ENCODE results near the gene USP21. TPM values are rescaled to one million over a fixed set of nuclear protein-coding genes. Genes with fewer than 3 reads are reported as not detected.
A peak's percentile ranks its signal among the peaks of the same experiment; 100 is the strongest.

The USP21 gene
- polyA plus RNA-seq, 3 donors: 11.0 to 42.8 (median 11.3) TPM

GRCh38 chr1:161201836-161202712 is 42.8 kb downstream of the USP21 start, which contains the start of gene NDUFS2:
TSS of gene NDUFS2 (plus strand) at chr1:161202367. CDS start at chr1:161202386, 19 bp downstream.
- Histone ChIP-seq H2AFZ (ENCODE audit: insufficient read depth, low read depth, low read length, poor library complexity, severe bottlenecking) (peak within 1 kb of the TSS; percentile 91), H3K9me3 (replicated peaks in 1 of 2; ENCODE audit: control insufficient read depth in 1 of 2, insufficient read depth in 1 of 2, low read length in 2 of 2) (no peaks in the 10 kb centered on the region), H3K9ac (ENCODE audit: insufficient read depth, low read length, poor library complexity, severe bottlenecking) (peak within 1 kb of the TSS; percentile 94), H3K4me1 (ENCODE audit: control insufficient read depth in 1 of 2, insufficient read depth in 2 of 2, low read length in 2 of 2) (peaks cover 34 to 47% of the 10 kb centered on the region in 2 donors), H4K20me1 (ENCODE audit: insufficient read depth, low read length) (no peaks in the 10 kb centered on the region), H3K79me2 (ENCODE audit: insufficient read depth, low read length) (peaks cover 48% of the 10 kb centered on the region), H3K4me3 (replicated peaks in 1 of 3; ENCODE audit: low read depth in 2 of 3, low read length in 3 of 3) (peak within 1 kb of the TSS; percentile 90 to 100 (median 91)), H3K27ac (ENCODE audit: low read depth in 1 of 2, low read length in 2 of 2) (peak within 1 kb of the TSS; percentile 80 to 95), H3K36me3 (replicated peaks in 1 of 2; ENCODE audit: control insufficient read depth in 1 of 2, insufficient read depth in 2 of 2, low read length in 2 of 2) (peaks cover 17 to 40% of the 10 kb centered on the region in 2 donors), H3K4me2 (replicated peaks; ENCODE audit: extremely low read depth, low read length, poor library complexity, severe bottlenecking) (peak within 1 kb of the TSS; percentile 97), H3K27me3 (ENCODE audit: control insufficient read depth in 2 of 2, insufficient read depth in 2 of 2, low read length in 2 of 2) (no peaks in the 10 kb centered on the region)
- DNase-seq: peak; percentile 97 to 99 (median 99)
- 5% methylated on average over 45 of the region's 53 CpGs for WGBS (ENCODE audit: insufficient coverage)
- H3K27ac Mint-ChIP-seq: peak within 1 kb of the TSS; percentile 93 to 98 (median 97)
- peaks cover 0 to 2% (median 0%) of the 10 kb centered on the region in 7 donors for H3K9me3 Mint-ChIP-seq
- peaks cover 26 to 37% of the 10 kb centered on the region in 2 donors for H3K36me3 Mint-ChIP-seq
- H3K4me1 Mint-ChIP-seq: peaks cover 49% of the 10 kb centered on the region
- no peak for TF ChIP-seq CTCF (IDR thresholded peaks at IDR 0.05)
- peaks cover 0 to 1% (median 0%) of the 10 kb centered on the region in 3 donors for H3K27me3 Mint-ChIP-seq (ENCODE audit: low read depth in 3 of 3)
- intact Hi-C loops (cut with micrococcal nuclease): loop anchor here in 1 of 2 donors (5.0 kb wide), 1 partner anchor 185 kb away; no protein-coding TSS in a partner anchor
- peak within 1 kb of the TSS; percentile 84 to 93 for H3K4me3 Mint-ChIP-seq

DNA sequence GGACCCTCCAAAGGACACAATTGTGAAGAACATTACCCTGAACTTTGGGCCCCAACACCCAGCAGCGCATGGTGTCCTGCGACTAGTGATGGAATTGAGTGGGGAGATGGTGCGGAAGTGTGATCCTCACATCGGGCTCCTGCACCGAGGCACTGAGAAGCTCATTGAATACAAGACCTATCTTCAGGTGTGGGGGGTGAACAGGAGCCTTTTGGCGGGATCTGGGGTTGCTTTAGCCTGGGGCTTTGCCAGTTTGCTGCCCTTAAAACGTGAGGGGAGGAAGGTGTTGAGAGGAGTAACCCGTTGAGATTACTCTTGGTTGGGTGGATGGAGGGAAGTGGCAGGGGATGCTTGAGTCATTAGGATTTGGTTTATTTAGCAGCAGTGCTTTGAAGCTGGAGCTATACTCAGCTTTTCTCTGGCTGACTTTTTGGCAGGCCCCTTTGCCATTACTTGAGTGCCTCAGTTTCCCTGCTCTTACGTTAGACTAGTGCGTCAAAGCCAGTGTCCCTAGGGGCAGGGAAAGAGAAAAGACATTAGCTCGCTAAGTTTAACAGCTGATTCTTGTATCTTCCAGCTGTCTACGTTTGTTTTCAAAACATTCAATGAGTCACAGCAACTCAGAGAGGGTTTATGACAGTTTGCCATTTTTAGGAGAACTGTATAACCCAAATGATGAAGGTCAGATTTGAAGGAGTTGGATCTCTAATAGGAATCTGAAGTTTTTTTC is 47.3 kb downstream of the USP21 start:
- no peak overlapping the region for H3K4me2 ChIP-seq (replicated peaks; ENCODE audit: extremely low read depth, low read length, poor library complexity, severe bottlenecking)
- H3K4me1 ChIP-seq (ENCODE audit: control insufficient read depth in 1 of 2, insufficient read depth in 2 of 2, low read length in 2 of 2): peaks cover 25 to 38% of the 10 kb centered on the region in 2 donors
- H4K20me1 ChIP-seq (ENCODE audit: insufficient read depth, low read length): no peaks in the 10 kb centered on the region
- peak overlapping the region in 1 of 7 donors; percentile 47 for H3K27ac Mint-ChIP-seq
- H3K79me2 ChIP-seq (ENCODE audit: insufficient read depth, low read length): peaks cover 65% of the 10 kb centered on the region
- no peak overlapping the region for H3K9ac ChIP-seq (ENCODE audit: insufficient read depth, low read length, poor library complexity, severe bottlenecking)
- no peaks in the 10 kb centered on the region for H3K9me3 ChIP-seq (replicated peaks in 1 of 2; ENCODE audit: control insufficient read depth in 1 of 2, insufficient read depth in 1 of 2, low read length in 2 of 2)
- H2AFZ ChIP-seq (ENCODE audit: insufficient read depth, low read depth, low read length, poor library complexity, severe bottlenecking): no peak overlapping the region
- no peak for DNase-seq
- H3K36me3 Mint-ChIP-seq: peaks cover 58 to 78% of the 10 kb centered on the region in 2 donors
- no peak overlapping the region for H3K4me3 Mint-ChIP-seq
- H3K4me1 Mint-ChIP-seq: peaks cover 36% of the 10 kb centered on the region
- peaks cover 0 to 2% (median 0%) of the 10 kb centered on the region in 7 donors for H3K9me3 Mint-ChIP-seq
- no peaks in the 10 kb centered on the region for H3K27me3 ChIP-seq (ENCODE audit: control insufficient read depth in 2 of 2, insufficient read depth in 2 of 2, low read length in 2 of 2)
- 94% methylated on average over 11 of the region's 12 CpGs for WGBS (ENCODE audit: insufficient coverage)
- H3K4me3 ChIP-seq (replicated peaks in 1 of 3; ENCODE audit: low read depth in 2 of 3, low read length in 3 of 3): no peak overlapping the region
- H3K27me3 Mint-ChIP-seq (ENCODE audit: low read depth in 3 of 3): no peaks in the 10 kb centered on the region
- TF ChIP-seq CTCF (IDR thresholded peaks at IDR 0.05): no peak
- intact Hi-C loops (cut with micrococcal nuclease): loop anchor here in 1 of 2 donors (5.0 kb wide), 1 partner anchor 171 kb away; no protein-coding TSS in a partner anchor
- no peak overlapping the region for H3K27ac ChIP-seq (ENCODE audit: low read depth in 1 of 2, low read length in 2 of 2)
- H3K36me3 ChIP-seq (replicated peaks in 1 of 2; ENCODE audit: control insufficient read depth in 1 of 2, insufficient read depth in 2 of 2, low read length in 2 of 2): peaks cover 53 to 85% of the 10 kb centered on the region in 2 donors

All from CD14-positive monocyte (primary cell).